Osteocyte (in vitro differentiated cells): ENCODE results near the gene ITGAD. TPM values are rescaled to one million over a fixed set of nuclear protein-coding genes. Genes with fewer than 3 reads are reported as not detected.

Source experiments
- DNase-seq: peaks from one replicate; pipeline ENCODE4 v3.0.0; 2021; ENCODE audit warnings: mixed read lengths; ENCODE audit not compliant: unreplicated experiment; ENCODE audit errors: extremely low spot score
- H3K27ac Mint-ChIP-seq: one replicate; pipeline ENCODE4 v1.8.0; 2021; ENCODE audit warnings: mild to moderate bottlenecking, mixed read lengths; ENCODE audit not compliant: unreplicated experiment
- H3K27me3 Mint-ChIP-seq: one replicate; pipeline ENCODE4 v1.8.0; 2021; ENCODE audit warnings: mixed read lengths; ENCODE audit not compliant: unreplicated experiment
- H3K36me3 Mint-ChIP-seq: one replicate; pipeline ENCODE4 v1.8.0; 2021; ENCODE audit warnings: mixed read lengths; ENCODE audit not compliant: unreplicated experiment
- H3K4me1 Mint-ChIP-seq: one replicate; pipeline ENCODE4 v1.8.0; 2021; ENCODE audit warnings: mixed read lengths; ENCODE audit not compliant: unreplicated experiment
- H3K4me3 Mint-ChIP-seq: one replicate; pipeline ENCODE4 v1.8.0; 2021; ENCODE audit warnings: mild to moderate bottlenecking, moderate library complexity, mixed read lengths; ENCODE audit not compliant: unreplicated experiment
- H3K9me3 Mint-ChIP-seq: one replicate; pipeline ENCODE4 v1.8.0; 2021; ENCODE audit warnings: mixed read lengths; ENCODE audit not compliant: unreplicated experiment
- total RNA-seq: library from RNA; stranded (reverse); gene quantifications from 2 replicates; pipeline ENCODE4 v1.2.1, GENCODE V29; 2021
- TF ChIP-seq, protein P1 (sequence below): fragments of 200-600 bp; sonication (generic); IDR thresholded peaks from 2 replicates; pipeline ENCODE4 v1.5.0; 2021; ENCODE audit warnings: antibody characterized with exemption, mild to moderate bottlenecking, moderate library complexity

Gene ITGAD
- total RNA-seq, 1 donor from 2014 or later: not detected

DNA sequence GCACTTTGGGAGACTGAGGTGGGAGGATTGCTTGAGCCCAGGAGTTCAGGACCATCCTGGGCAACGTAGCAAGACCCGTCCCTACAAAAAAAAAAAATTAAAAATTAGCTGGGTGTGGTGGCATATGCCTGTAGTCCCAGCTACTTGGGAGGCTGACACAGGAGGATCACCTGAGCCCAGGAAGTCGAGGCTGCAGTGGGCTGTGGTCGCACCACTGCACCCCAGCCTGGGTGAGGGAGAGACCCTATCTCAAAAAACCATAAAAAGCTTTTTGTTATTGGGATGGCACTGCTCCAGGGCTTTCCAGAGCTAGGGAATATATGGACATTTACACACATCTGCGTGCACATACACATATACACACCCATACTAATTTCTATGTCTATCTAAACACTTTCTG, 58.1 kb downstream of the ITGAD start:
- H3K9me3 Mint-ChIP-seq: no peaks in the 10 kb centered on the region
- H3K27me3 Mint-ChIP-seq: no peaks in the 10 kb centered on the region
- no peak for DNase-seq
- no peaks in the 10 kb centered on the region for H3K36me3 Mint-ChIP-seq
- peaks cover 42% of the 10 kb centered on the region for H3K4me1 Mint-ChIP-seq
- TF ChIP-seq, protein P1, sequence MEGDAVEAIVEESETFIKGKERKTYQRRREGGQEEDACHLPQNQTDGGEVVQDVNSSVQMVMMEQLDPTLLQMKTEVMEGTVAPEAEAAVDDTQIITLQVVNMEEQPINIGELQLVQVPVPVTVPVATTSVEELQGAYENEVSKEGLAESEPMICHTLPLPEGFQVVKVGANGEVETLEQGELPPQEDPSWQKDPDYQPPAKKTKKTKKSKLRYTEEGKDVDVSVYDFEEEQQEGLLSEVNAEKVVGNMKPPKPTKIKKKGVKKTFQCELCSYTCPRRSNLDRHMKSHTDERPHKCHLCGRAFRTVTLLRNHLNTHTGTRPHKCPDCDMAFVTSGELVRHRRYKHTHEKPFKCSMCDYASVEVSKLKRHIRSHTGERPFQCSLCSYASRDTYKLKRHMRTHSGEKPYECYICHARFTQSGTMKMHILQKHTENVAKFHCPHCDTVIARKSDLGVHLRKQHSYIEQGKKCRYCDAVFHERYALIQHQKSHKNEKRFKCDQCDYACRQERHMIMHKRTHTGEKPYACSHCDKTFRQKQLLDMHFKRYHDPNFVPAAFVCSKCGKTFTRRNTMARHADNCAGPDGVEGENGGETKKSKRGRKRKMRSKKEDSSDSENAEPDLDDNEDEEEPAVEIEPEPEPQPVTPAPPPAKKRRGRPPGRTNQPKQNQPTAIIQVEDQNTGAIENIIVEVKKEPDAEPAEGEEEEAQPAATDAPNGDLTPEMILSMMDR: no peak
- H3K27ac Mint-ChIP-seq: peak overlapping the region; percentile 64
- no peak overlapping the region for H3K4me3 Mint-ChIP-seq

DNA sequence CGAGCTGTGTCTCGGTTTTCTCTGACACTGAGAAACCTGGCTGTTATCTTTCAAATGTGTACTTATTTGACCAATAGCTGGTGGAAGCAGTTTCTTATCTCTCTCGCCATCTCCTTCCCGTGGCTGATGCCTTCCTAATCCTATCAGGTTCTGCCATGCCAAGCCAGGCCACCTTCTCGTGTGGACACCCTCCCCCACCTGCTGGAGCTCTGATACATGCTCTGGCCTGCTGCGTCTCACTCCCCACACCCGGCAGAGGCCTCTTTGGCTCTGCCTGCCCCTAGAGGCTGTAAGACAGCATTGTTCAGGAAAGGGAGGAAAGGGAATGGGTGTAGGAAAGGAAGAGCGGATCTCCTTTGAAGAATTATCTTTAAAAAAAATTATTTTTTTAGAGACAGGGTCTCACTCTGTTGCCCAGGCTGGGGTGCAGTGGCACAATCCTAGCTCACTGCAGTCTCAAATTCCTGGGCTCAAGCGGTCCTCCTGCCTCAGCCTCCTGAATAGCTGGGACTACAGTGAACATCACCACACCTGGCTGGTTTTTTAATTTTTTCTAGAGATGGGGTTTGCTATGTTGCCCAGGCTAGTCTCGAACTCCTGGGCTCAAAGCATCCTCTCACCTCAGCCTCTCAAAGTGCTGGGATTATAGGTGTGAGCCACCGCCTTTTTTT, 58.7 kb downstream of the ITGAD start:
- Mint-ChIP-seq H3K4me3 (no peak overlapping the region), H3K36me3 (no peaks in the 10 kb centered on the region), H3K9me3 (no peaks in the 10 kb centered on the region), H3K27ac (peak overlapping the region; percentile 93), H3K4me1 (peaks cover 47% of the 10 kb centered on the region), H3K27me3 (no peaks in the 10 kb centered on the region)
- no peak for DNase-seq
- TF ChIP-seq, protein P1: peak; percentile 62

DNA sequence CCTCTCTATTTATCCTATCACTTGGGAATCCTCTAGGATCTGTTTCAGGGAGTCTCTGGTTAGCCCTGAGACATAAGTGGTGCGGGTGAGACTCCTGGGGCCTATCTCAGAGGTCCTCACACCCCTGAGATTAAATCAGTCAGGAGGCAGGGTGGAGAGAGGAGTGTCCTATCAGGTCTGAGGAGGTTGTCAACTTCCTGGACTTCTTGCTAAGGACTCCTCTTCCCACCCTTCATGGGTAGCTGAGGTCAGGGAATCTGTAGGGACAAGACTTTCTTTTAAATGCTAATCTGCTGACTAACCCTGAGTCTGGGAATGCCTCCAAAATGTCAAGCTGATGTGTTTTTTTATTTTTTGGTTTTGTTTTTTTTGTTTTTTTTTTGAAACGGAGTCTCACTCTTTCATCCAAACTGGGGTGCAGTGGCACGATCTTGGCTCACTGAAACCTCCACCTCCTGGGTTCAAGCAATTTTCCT, 59.5 kb downstream of the ITGAD start:
- H3K4me1 Mint-ChIP-seq: peaks cover 54% of the 10 kb centered on the region
- peak overlapping the region; percentile 93 for H3K27ac Mint-ChIP-seq

DNA sequence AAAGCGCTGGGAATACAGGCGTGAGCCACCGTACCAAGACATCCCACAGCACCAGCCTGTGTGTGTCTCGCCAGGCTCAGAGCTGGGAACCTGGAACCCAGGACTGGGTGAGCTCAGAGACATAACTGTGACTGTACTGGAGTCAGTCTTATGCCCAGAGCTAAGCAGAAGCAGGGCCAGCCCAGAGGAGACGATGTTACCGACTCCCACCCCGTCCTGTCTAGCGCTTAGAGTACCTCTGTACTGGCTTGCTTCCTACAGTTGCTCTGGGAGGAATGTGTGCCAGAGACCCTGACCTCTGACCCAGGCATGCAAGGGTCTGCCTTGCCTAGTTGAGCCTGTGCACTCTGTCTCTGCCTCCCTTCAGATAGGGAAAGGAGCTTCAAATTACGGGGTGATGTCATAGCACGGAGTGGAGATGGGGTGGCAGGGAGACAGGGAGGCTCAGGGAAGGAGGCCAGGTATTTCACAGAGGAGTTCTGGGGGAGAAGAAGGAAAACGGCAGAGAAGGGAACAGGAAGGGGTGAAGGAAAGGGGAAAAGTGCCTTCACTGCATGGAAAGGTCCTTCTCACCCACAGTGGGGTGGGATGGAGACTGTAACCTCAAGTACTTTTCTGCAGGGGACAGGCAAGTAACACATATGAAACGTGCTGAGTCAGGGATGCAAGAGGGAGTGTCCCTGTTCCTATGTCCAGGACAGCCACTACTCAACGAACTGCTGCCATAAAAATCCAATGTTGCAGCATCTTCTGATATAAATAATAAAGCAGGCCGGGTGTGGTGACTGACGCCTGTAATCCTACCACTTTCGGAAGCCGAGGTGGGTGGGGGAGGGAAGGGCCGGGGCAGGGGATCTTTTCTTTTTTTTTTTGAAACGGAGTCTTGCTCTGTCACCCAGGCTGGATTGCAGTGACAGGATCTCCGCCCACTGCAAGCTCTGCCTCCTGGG, 60.4 kb downstream of the ITGAD start:
- Mint-ChIP-seq H3K9me3 (no peaks in the 10 kb centered on the region), H3K27me3 (no peaks in the 10 kb centered on the region), H3K27ac (peak overlapping the region; percentile 93), H3K36me3 (no peaks in the 10 kb centered on the region), H3K4me1 (peaks cover 60% of the 10 kb centered on the region), H3K4me3 (peak overlapping the region; percentile 55)
- TF ChIP-seq, protein P1: no peak
- no peak for DNase-seq

More for the DNA sequence above, 59.5 kb downstream of the ITGAD start:
- H3K4me3 Mint-ChIP-seq: no peak overlapping the region
- no peaks in the 10 kb centered on the region for H3K9me3 Mint-ChIP-seq
- H3K27me3 Mint-ChIP-seq: no peaks in the 10 kb centered on the region
- DNase-seq: no peak
- H3K36me3 Mint-ChIP-seq: no peaks in the 10 kb centered on the region
- TF ChIP-seq, protein P1: no peak
